ENCODE measurements around the gene PROZ. TPM values are rescaled to one million over a fixed set of nuclear protein-coding genes. Genes with fewer than 3 reads are reported as not detected.

The PROZ gene
- total and polyA plus RNA-seq, 9 of the 15 experiments (the other 6 are each of a cell fraction or from before 2014, with no cell fraction given), result not detected

- Histone ChIP-seq H3K9me3 (replicated peaks; ENCODE audit: control insufficient read depth, insufficient read depth, low read depth, low read length) (no peaks in the 10 kb centered on the region), H3K9ac (ENCODE audit: insufficient read depth in 1 of 2, low read depth in 2 of 2, low read length in 2 of 2) (no peak overlapping the region), H3K4me3 (no peak overlapping the region), H3K9me1 (ENCODE audit: control insufficient read depth, insufficient read depth, low read length) (no peaks in the 10 kb centered on the region), H3K27ac (ENCODE audit: extremely low read depth, low read depth, low read length) (no peak overlapping the region), H3K27me3 (ENCODE audit: control insufficient read depth in 2 of 2, insufficient read depth in 2 of 2, low read length in 2 of 2) (peaks cover 2 to 9% of the 10 kb centered on the region in 2 experiments; a peak in 3 of 5 replicates), H3K4me2 (ENCODE audit: insufficient read depth, low read length) (no peak overlapping the region), H3K36me3 (ENCODE audit: control insufficient read depth, insufficient read depth, low read length) (no peaks in the 10 kb centered on the region), H2AFZ (ENCODE audit: low read depth, low read length) (no peak overlapping the region), H4K20me1 (replicated peaks; ENCODE audit: control insufficient read depth, insufficient read depth, low read length) (no peaks in the 10 kb centered on the region), H3K4me1 (replicated peaks in 1 of 2; ENCODE audit: control insufficient read depth in 2 of 2, insufficient read depth in 2 of 2, low read length in 2 of 2) (peaks cover 0 to 10% of the 10 kb centered on the region in 2 experiments; a peak in 2 of 5 replicates), H3K79me2 (ENCODE audit: control insufficient read depth, insufficient read depth, low read length) (no peaks in the 10 kb centered on the region)
- POLR2A ChIA-PET, result no interaction called here
- intact Hi-C loops (cut with micrococcal nuclease) (no loop called here), in situ Hi-C loops (cut with MboI) (no loop called here)
- ATAC-seq (no peak), FAIRE-seq (no peak), DNase-seq (ENCODE audit: extremely low read depth in 1 of 4, low spot score in 3 of 4) (no peak)
- TF ChIP-seq ZNF766 (CRISPR knock-in tag; conservative IDR thresholded peaks at IDR 0.05) (no peak), DPF2 (IDR thresholded peaks at IDR 0.05) (no peak), NFE2L1 (tag; IDR thresholded peaks at IDR 0.05; ENCODE audit: borderline replicate concordance, low read depth) (no peak), ZNF318 (IDR thresholded peaks at IDR 0.05; ENCODE audit: borderline replicate concordance in 1 of 2, low read depth in 1 of 2) (no peak), NR4A1 (CRISPR knock-in tag; IDR thresholded peaks at IDR 0.05) (no peak), NR4A1 (tag; IDR thresholded peaks at IDR 0.05) (no peak)
- WGBS (ENCODE audit: insufficient coverage, low coverage, missing lambda C conversion rate), result 61% methylated on average over 5 of the region's 99 CpGs
- no TSS peak for BruUV-seq (replicated peaks)
- CTCF ChIA-PET (ENCODE audit: low intra/inter-chr PET ratio), result no interaction called here
Observed at GRCh38 chr13:113110048-113110851, 48.2 kb upstream of the PROZ start.

Data from K562 (cell line).